ENCODE results near the gene SH3GL3. TPM values are rescaled to one million over a fixed set of nuclear protein-coding genes. Genes with fewer than 3 reads are reported as not detected.

SH3GL3 gene
- total RNA-seq, 1 donor from 2014 or later, result 1.2 TPM

DNA sequence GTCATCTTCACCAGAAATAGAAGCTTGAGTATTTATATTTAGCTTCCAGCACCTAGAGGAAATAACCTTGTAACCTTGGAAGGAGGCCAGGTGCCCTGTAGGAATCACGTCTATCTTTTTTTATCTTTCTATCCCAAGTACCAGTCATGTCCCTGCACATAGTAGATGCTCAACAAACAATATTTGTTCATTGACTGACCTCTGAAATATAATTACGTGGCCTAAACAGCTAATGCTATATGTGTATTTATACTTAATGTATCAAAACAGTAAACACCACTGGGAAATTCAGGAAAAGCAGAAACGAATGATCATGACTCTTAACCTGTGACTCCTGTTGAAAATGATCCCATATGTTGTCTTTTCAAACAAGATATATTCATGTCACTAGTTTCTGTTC, 108.9 kb downstream of the SH3GL3 start:
- Mint-ChIP-seq H3K4me3 (ENCODE audit: low read depth) (no peak overlapping the region), H3K36me3 (ENCODE audit: insufficient read depth) (no peaks in the 10 kb centered on the region), H3K27ac (no peak overlapping the region), H3K27me3 (no peaks in the 10 kb centered on the region), H3K9me3 (ENCODE audit: low read depth) (no peaks in the 10 kb centered on the region), H3K4me1 (ENCODE audit: low read depth) (no peaks in the 10 kb centered on the region)
- no peak for DNase-seq (ENCODE audit: low spot score, unreplicated experiment)
- TF ChIP-seq, protein P1, sequence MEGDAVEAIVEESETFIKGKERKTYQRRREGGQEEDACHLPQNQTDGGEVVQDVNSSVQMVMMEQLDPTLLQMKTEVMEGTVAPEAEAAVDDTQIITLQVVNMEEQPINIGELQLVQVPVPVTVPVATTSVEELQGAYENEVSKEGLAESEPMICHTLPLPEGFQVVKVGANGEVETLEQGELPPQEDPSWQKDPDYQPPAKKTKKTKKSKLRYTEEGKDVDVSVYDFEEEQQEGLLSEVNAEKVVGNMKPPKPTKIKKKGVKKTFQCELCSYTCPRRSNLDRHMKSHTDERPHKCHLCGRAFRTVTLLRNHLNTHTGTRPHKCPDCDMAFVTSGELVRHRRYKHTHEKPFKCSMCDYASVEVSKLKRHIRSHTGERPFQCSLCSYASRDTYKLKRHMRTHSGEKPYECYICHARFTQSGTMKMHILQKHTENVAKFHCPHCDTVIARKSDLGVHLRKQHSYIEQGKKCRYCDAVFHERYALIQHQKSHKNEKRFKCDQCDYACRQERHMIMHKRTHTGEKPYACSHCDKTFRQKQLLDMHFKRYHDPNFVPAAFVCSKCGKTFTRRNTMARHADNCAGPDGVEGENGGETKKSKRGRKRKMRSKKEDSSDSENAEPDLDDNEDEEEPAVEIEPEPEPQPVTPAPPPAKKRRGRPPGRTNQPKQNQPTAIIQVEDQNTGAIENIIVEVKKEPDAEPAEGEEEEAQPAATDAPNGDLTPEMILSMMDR (IDR thresholded peaks at IDR 0.05; ENCODE audit: unreplicated experiment), result no peak

DNA sequence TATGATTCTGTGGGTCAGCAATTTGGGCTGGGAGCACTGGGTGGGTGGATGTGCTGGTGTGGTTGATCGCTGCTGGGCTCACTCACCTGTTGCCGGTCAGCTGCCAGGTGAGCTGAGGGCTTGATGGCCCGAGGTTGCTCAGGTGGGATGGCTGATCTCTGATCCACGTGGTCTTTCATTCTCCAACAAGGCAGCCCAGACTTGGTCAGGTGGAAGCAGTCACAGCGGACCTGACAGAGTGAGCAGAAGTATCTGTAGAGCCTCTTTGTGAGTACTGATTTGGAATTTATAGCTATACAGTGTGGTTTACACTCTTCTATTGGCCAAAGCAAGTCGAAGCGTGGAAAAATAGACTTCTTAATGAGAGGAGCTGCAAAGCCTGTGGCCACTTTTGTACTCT, 109.6 kb downstream of the SH3GL3 start:
- H3K36me3 Mint-ChIP-seq (ENCODE audit: insufficient read depth), result no peaks in the 10 kb centered on the region
- no peak overlapping the region for H3K27ac Mint-ChIP-seq
- no peaks in the 10 kb centered on the region for H3K27me3 Mint-ChIP-seq
- TF ChIP-seq, protein P1 (IDR thresholded peaks at IDR 0.05; ENCODE audit: unreplicated experiment), result no peak
- DNase-seq (ENCODE audit: low spot score, unreplicated experiment), result no peak
- no peak overlapping the region for H3K4me3 Mint-ChIP-seq (ENCODE audit: low read depth)
- H3K4me1 Mint-ChIP-seq (ENCODE audit: low read depth), result no peaks in the 10 kb centered on the region
- no peaks in the 10 kb centered on the region for H3K9me3 Mint-ChIP-seq (ENCODE audit: low read depth)

DNA sequence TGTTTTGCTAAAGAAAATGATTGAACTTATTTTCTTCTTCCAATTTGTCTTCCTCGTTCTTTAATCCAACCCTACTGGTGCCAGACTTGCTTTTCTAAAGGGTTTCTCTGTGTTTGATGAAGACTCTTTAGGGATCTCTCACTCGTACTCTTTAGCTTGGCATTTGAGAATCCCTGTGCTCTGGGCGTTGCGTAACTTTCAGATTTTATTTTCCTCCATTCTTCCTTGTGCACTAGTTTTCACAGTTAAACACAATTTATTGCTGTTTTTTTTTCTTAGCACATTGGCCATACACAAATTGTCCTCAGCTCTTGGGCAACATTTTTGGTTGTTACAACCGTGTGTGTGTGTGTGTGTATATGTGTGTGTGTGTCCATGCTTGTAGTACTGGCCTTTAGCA, 111.0 kb downstream of the SH3GL3 start:
- no peaks in the 10 kb centered on the region for H3K27me3 Mint-ChIP-seq
- no peaks in the 10 kb centered on the region for H3K4me1 Mint-ChIP-seq (ENCODE audit: low read depth)
- H3K36me3 Mint-ChIP-seq (ENCODE audit: insufficient read depth), result no peaks in the 10 kb centered on the region
- H3K27ac Mint-ChIP-seq, result no peak overlapping the region
- no peak for DNase-seq (ENCODE audit: low spot score, unreplicated experiment)
- H3K4me3 Mint-ChIP-seq (ENCODE audit: low read depth), result no peak overlapping the region
- H3K9me3 Mint-ChIP-seq (ENCODE audit: low read depth), result no peaks in the 10 kb centered on the region
- TF ChIP-seq, protein P1 (IDR thresholded peaks at IDR 0.05; ENCODE audit: unreplicated experiment), result no peak

DNA sequence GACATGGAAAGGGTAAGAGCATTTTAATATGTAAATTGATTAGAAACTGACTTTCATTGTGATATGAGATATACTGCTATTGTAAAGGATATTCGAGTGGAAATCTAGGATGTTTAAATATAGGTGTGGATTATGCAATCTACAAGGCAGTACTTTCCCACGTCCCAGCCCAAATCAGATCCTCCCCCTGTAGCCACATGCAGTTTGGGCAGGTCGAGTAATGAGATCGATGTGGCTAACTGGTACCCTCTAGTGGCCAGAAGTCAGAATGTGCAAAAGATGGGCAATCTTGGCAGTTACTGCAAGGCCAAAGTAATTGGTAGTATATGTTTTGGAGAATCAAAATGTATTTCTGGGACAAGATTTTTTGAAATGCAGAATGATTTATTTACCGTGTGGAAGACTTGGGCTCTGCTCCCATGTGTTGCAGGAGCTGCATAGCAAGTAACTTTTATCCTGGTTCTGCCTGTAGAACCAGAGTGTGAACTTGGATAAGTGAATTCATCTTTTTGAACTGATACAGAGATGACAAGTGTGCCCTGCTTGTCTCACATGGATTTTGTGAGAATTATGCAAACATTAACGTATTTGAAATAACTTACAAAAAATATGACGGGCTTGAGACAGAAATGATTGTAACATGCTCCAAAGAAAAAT, 112.3 kb downstream of the SH3GL3 start:
- TF ChIP-seq, protein P1 (IDR thresholded peaks at IDR 0.05; ENCODE audit: unreplicated experiment), result peak; percentile 89
- no peaks in the 10 kb centered on the region for H3K9me3 Mint-ChIP-seq (ENCODE audit: low read depth)
- H3K4me1 Mint-ChIP-seq (ENCODE audit: low read depth), result no peaks in the 10 kb centered on the region
- no peak overlapping the region for H3K27ac Mint-ChIP-seq
- peaks cover 2% of the 10 kb centered on the region for H3K27me3 Mint-ChIP-seq
- no peaks in the 10 kb centered on the region for H3K36me3 Mint-ChIP-seq (ENCODE audit: insufficient read depth)
- peak; percentile 55 for DNase-seq (ENCODE audit: low spot score, unreplicated experiment)
- no peak overlapping the region for H3K4me3 Mint-ChIP-seq (ENCODE audit: low read depth)

DNA sequence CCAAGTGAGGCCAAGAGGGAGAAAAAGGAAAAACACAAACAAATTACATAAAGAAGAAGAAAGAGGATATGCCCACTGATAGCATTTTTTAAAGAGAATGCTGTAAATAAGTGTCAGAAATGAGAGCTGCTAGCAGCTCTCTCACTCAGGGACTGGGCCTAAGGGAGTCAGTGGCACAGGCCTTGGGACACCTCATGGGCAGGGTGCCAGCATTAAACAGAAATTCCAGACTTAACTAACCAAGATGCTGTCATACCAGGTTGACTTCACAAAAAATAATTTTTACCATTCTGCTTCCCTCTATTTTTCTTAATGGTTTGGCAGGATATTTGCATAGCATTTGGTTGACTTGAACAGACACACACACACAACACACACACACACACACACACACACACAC, 114.5 kb downstream of the SH3GL3 start:
- peaks cover 2% of the 10 kb centered on the region for H3K27me3 Mint-ChIP-seq
- H3K9me3 Mint-ChIP-seq (ENCODE audit: low read depth), result no peaks in the 10 kb centered on the region
- TF ChIP-seq, protein P1 (IDR thresholded peaks at IDR 0.05; ENCODE audit: unreplicated experiment), result no peak
- DNase-seq (ENCODE audit: low spot score, unreplicated experiment), result no peak
- H3K36me3 Mint-ChIP-seq (ENCODE audit: insufficient read depth), result no peaks in the 10 kb centered on the region
- H3K4me3 Mint-ChIP-seq (ENCODE audit: low read depth), result no peak overlapping the region
- no peak overlapping the region for H3K27ac Mint-ChIP-seq
- no peaks in the 10 kb centered on the region for H3K4me1 Mint-ChIP-seq (ENCODE audit: low read depth)

Data from progenitor cell of endocrine pancreas (in vitro differentiated cells).